ENCODE data around the gene INPP5A. TPM values are rescaled to one million over a fixed set of nuclear protein-coding genes. Genes with fewer than 3 reads are reported as not detected.

Gene INPP5A
- total and polyA plus RNA-seq, 9 of the 15 experiments (the other 6 are each of a cell fraction or from before 2014, with no cell fraction given), result 0.66 to 11.6 (median 7.7) TPM

GRCh38 chr10:132690401-132690800, 152.8 kb downstream of the INPP5A start:
- 96% methylated on average over 5 of the region's 7 CpGs for WGBS (ENCODE audit: insufficient coverage, low coverage, missing lambda C conversion rate)
- POLR2A ChIA-PET, result interaction anchor here (0.6 kb wide), 1 partner anchor 866 kb away, joined by 3 read pairs; no protein-coding TSS in a partner anchor
- FAIRE-seq, result no peak
- Histone ChIP-seq H3K27ac (ENCODE audit: extremely low read depth, low read depth, low read length) (no peak overlapping the region), H3K9me1 (ENCODE audit: control insufficient read depth, insufficient read depth, low read length) (no peaks in the 10 kb centered on the region), H3K4me3 (no peak overlapping the region), H3K36me3 (ENCODE audit: control insufficient read depth, insufficient read depth, low read length) (no peaks in the 10 kb centered on the region), H3K9me3 (replicated peaks; ENCODE audit: control insufficient read depth, insufficient read depth, low read depth, low read length) (no peaks in the 10 kb centered on the region; the same call in 1 of the 2 replicates), H3K9ac (ENCODE audit: insufficient read depth in 1 of 2, low read depth in 2 of 2, low read length in 2 of 2) (no peak overlapping the region), H4K20me1 (replicated peaks; ENCODE audit: control insufficient read depth, insufficient read depth, low read length) (no peaks in the 10 kb centered on the region), H2AFZ (ENCODE audit: low read depth, low read length) (no peak overlapping the region), H3K79me2 (ENCODE audit: control insufficient read depth, insufficient read depth, low read length) (no peaks in the 10 kb centered on the region; the same call in 2 of the 3 replicates), H3K4me1 (replicated peaks in 1 of 2; ENCODE audit: control insufficient read depth in 2 of 2, insufficient read depth in 2 of 2, low read length in 2 of 2) (peaks cover 9 to 15% of the 10 kb centered on the region in 2 experiments), H3K27me3 (ENCODE audit: control insufficient read depth in 2 of 2, insufficient read depth in 2 of 2, low read length in 2 of 2) (no peaks in the 10 kb centered on the region), H3K4me2 (ENCODE audit: insufficient read depth, low read length) (no peak overlapping the region)
- no TSS peak for BruUV-seq (replicated peaks)
- ATAC-seq, result no peak
- CTCF ChIA-PET (ENCODE audit: low intra/inter-chr PET ratio), result no interaction called here
- intact Hi-C loops (cut with micrococcal nuclease), result no loop called here
- in situ Hi-C loops (cut with MboI), result loop anchor here (5.0 kb wide), 1 partner anchor 37 kb away; no protein-coding TSS in a partner anchor
- DNase-seq (ENCODE audit: extremely low read depth in 1 of 4, low spot score in 3 of 4), result no peak
- no peak for TF ChIP-seq ZNF766 (CRISPR knock-in tag; conservative IDR thresholded peaks at IDR 0.05)
- no peak for TF ChIP-seq KLF16 (IDR thresholded peaks at IDR 0.05)
- TF ChIP-seq KAT2B (IDR thresholded peaks at IDR 0.05; ENCODE audit: low read depth, low read length), result no peak
- no peak for TF ChIP-seq E2F6 (IDR thresholded peaks at IDR 0.05; ENCODE audit: borderline replicate concordance in 1 of 2, extremely low read depth in 1 of 2, insufficient read depth in 1 of 2, insufficient read length in 1 of 2, low read depth in 1 of 2, low read length in 1 of 2, poor library complexity in 1 of 2, severe bottlenecking in 1 of 2)
- no peak for TF ChIP-seq DLX4 (CRISPR knock-in tag; IDR thresholded peaks at IDR 0.05)
- TF ChIP-seq TEAD4 (IDR thresholded peaks at IDR 0.05; ENCODE audit: low read length), result no peak
- TF ChIP-seq TEAD4 (CRISPR knock-in tag; IDR thresholded peaks at IDR 0.05; ENCODE audit: borderline replicate concordance), result no peak
- no peak for TF ChIP-seq ZNF740 (CRISPR knock-in tag; IDR thresholded peaks at IDR 0.05)
- TF ChIP-seq ZNF740 (tag; IDR thresholded peaks at IDR 0.05), result no peak
- TF ChIP-seq ZNF551 (CRISPR knock-in tag; IDR thresholded peaks at IDR 0.05), result no peak
- no peak for TF ChIP-seq CHAMP1 (IDR thresholded peaks at IDR 0.05)
- TF ChIP-seq RUNX1 (IDR thresholded peaks at IDR 0.05; ENCODE audit: low read depth), result no peak
- TF ChIP-seq ZSCAN29 (IDR thresholded peaks at IDR 0.05), result no peak
- TF ChIP-seq NFRKB (IDR thresholded peaks at IDR 0.05; ENCODE audit: low read depth), result no peak
- no peak for TF ChIP-seq ZNF263 (CRISPR knock-in tag; IDR thresholded peaks at IDR 0.05; ENCODE audit: borderline replicate concordance)
- no peak for TF ChIP-seq ZBTB49 (CRISPR knock-in tag; IDR thresholded peaks at IDR 0.05; ENCODE audit: borderline replicate concordance)

All from K562 (cell line).